Natural killer cell (primary cell): ENCODE measurements around the gene CACNA2D4. TPM values are rescaled to one million over a fixed set of nuclear protein-coding genes. Genes with fewer than 3 reads are reported as not detected.
A peak's percentile ranks its signal among the peaks of the same experiment; 100 is the strongest.

ENCODE experiments used
- ATAC-seq, 3 donors: fragments of 150-1000 bp in 2 of 3; fragments of 200-7000 bp in 1 of 3; cut with Tn5 transposase; 1 replicate in 1 of 3; 2 replicates in 2 of 3; pipeline ENCODE4 v1.10.0; 2021; ENCODE audit warnings: mild to moderate bottlenecking in 2 of 3, moderate library complexity in 2 of 3
- DNase-seq, 2 donors: peaks; one replicate each; pipeline versions ENCODE4 v3.0.0 to v3.0.0-alpha.2; 2013 to 2021; ENCODE audit warnings: mixed read lengths in 1 of 2
- H3K27ac ChIP-seq: one replicate; pipeline ENCODE4 v1.5.1; 2013; ENCODE audit warnings: mild to moderate bottlenecking, low read length
- H3K27me3 ChIP-seq: one replicate; pipeline ENCODE4 v1.6.1; 2013; ENCODE audit warnings: low read length; ENCODE audit not compliant: control insufficient read depth, insufficient read depth
- H3K36me3 ChIP-seq: one replicate; pipeline ENCODE4 v1.6.1; 2013; ENCODE audit warnings: low read length; ENCODE audit not compliant: control insufficient read depth, insufficient read depth
- H3K4me1 ChIP-seq: one replicate; pipeline ENCODE4 v1.6.1; 2013; ENCODE audit warnings: low read length; ENCODE audit not compliant: control insufficient read depth, insufficient read depth
- H3K4me3 ChIP-seq: one replicate; pipeline ENCODE4 v1.5.1; 2013; ENCODE audit warnings: low read length
- H3K9me3 ChIP-seq: one replicate; pipeline ENCODE4 v1.6.1; 2013; ENCODE audit warnings: low read length; ENCODE audit not compliant: control insufficient read depth, insufficient read depth
- H3K27ac Mint-ChIP-seq, 2 donors: one replicate each; pipeline ENCODE4 v1.8.0; 2022; ENCODE audit warnings: mild to moderate bottlenecking in 2 of 2, mixed read lengths in 2 of 2, moderate library complexity in 1 of 2
- H3K27me3 Mint-ChIP-seq, 2 donors: one replicate each; pipeline ENCODE4 v1.8.0; 2022; ENCODE audit warnings: low read depth in 2 of 2, mixed read lengths in 2 of 2
- H3K36me3 Mint-ChIP-seq: one replicate; pipeline ENCODE4 v1.8.0; 2022; ENCODE audit warnings: mixed read lengths
- H3K4me1 Mint-ChIP-seq, 2 donors: one replicate each; pipeline ENCODE4 v1.8.0; 2022; ENCODE audit warnings: mixed read lengths in 2 of 2
- H3K4me3 Mint-ChIP-seq: one replicate; pipeline ENCODE4 v1.8.0; 2022; ENCODE audit warnings: mild to moderate bottlenecking, moderate library complexity, mixed read lengths
- H3K9me3 Mint-ChIP-seq, 2 donors: one replicate each; pipeline ENCODE4 v1.8.0; 2022; ENCODE audit warnings: mixed read lengths in 2 of 2
- WGBS: methylation state at CpG from one replicate; pipeline ENCODE4 v1.1.7; 2013; ENCODE audit warnings: missing lambda C conversion rate; ENCODE audit not compliant: insufficient coverage; 5-methylcytosine and 5-hydroxymethylcytosine counted together
- intact Hi-C: fragments of 100-400 bp; cut with micrococcal nuclease; formaldehyde crosslinking; loops from one replicate; pipeline ENCODE4 v1.14.2; 2022
- total RNA-seq, 4 donors: library from RNA; stranded (reverse); fragments of 120-200 nt in 1 of 4; gene quantifications; one replicate each; pipeline versions ENCODE4 v1.2.3 to v1.2.4, GENCODE V29; 2013 to 2022
- TF ChIP-seq, protein P1 (sequence below): fragments of 200-600 bp; IDR thresholded peaks from one replicate; pipeline ENCODE4 v1.8.0; 2022; ENCODE audit warnings: antibody characterized with exemption

CACNA2D4 gene
- total RNA-seq, 3 donors from 2014 or later (not counting 1 experiment from before 2014, with no cell fraction given) = 26.5 to 49.6 (median 34.9) TPM

DNA sequence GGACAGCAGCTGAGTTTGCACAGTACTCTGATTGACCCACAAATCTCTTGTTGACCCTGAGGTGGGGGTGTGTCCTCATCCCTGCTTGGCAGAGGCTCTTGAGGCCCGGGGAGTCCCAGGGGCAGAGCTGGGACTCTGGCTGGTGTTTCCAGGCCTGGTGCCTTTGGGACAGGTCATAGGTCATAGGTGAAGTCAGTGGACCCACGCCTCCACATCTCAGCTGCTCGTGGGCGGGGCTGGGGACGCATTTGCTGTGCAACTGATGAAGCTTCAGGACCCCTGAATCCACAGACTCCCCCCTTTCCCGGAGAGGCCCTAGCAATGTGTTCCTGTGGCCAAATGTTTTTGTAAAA lies 408 bp upstream of the CACNA2D4 start:
- 91% methylated on average over 5 of the region's 6 CpGs for WGBS
- ATAC-seq (no peak), DNase-seq (no peak)
- Mint-ChIP-seq H3K36me3 (no peaks in the 10 kb centered on the region), H3K27me3 (peaks cover 10 to 13% of the 10 kb centered on the region in 2 donors), H3K4me3 (no peak overlapping the region), H3K9me3 (no peaks in the 10 kb centered on the region), H3K27ac (no peak overlapping the region), H3K4me1 (peaks cover 17 to 31% of the 10 kb centered on the region in 2 donors)
- TF ChIP-seq, protein P1, sequence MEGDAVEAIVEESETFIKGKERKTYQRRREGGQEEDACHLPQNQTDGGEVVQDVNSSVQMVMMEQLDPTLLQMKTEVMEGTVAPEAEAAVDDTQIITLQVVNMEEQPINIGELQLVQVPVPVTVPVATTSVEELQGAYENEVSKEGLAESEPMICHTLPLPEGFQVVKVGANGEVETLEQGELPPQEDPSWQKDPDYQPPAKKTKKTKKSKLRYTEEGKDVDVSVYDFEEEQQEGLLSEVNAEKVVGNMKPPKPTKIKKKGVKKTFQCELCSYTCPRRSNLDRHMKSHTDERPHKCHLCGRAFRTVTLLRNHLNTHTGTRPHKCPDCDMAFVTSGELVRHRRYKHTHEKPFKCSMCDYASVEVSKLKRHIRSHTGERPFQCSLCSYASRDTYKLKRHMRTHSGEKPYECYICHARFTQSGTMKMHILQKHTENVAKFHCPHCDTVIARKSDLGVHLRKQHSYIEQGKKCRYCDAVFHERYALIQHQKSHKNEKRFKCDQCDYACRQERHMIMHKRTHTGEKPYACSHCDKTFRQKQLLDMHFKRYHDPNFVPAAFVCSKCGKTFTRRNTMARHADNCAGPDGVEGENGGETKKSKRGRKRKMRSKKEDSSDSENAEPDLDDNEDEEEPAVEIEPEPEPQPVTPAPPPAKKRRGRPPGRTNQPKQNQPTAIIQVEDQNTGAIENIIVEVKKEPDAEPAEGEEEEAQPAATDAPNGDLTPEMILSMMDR = no peak
- Histone ChIP-seq H3K27me3 (no peaks in the 10 kb centered on the region), H3K27ac (no peak overlapping the region), H3K9me3 (no peaks in the 10 kb centered on the region), H3K4me1 (peaks cover 30% of the 10 kb centered on the region), H3K36me3 (no peaks in the 10 kb centered on the region), H3K4me3 (no peak overlapping the region)
- intact Hi-C loops = no loop called here

DNA sequence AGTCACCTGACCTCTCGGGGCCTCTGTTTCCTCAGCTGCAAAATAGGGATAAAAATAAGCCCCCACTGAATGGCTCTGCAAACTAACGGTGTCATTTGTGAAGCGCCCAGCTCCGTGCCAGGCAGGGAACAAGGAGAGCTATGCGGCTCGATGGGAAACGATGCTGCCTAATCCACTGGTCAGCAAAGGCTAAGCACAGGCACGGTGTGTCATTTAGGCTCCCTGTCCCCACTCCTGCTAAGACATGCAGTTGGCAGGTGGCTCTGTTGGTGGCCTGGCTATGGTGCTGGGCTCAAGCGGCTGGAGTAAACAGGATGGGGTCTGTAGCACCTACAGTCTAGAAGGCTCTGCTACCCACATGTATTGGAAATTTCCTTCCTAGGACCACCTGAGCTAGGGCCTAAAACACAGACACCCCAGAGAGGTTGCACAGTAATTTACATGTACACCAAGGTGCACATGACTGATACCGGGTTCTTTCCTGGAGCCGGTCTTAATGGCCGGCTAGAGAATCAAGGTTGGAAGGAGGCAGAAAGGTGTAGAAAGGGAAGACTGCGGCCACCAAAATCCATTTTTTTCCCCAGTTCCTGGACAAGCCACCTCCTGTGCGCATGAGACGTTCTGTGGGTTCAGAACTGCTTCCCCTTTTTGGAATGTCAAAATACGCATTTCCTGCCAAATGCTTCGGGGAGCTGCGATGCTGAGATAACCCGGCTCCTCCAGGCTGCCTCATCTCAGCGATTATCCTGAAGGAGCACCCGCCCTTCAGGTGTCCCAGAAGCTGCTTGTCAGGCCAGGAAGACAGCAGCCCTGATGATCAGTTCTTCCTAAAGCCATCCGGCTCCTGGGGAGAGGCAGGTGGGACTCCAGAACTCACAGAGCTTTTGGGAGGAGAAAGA lies 1.0 kb downstream of the CACNA2D4 start:
- Histone ChIP-seq H3K4me1 (peaks cover 30% of the 10 kb centered on the region), H3K9me3 (no peaks in the 10 kb centered on the region), H3K27me3 (no peaks in the 10 kb centered on the region), H3K27ac (peak overlapping the region; percentile 45), H3K36me3 (no peaks in the 10 kb centered on the region), H3K4me3 (peak overlapping the region; percentile 38)
- Mint-ChIP-seq H3K4me1 (peaks cover 17 to 31% of the 10 kb centered on the region in 2 donors), H3K27me3 (peaks cover 10 to 13% of the 10 kb centered on the region in 2 donors), H3K36me3 (no peaks in the 10 kb centered on the region), H3K9me3 (no peaks in the 10 kb centered on the region), H3K4me3 (no peak overlapping the region), H3K27ac (peak overlapping the region in 1 of 2 donors; percentile 35)
- DNase-seq (no peak), ATAC-seq (no peak)
- TF ChIP-seq, protein P1 = no peak
- intact Hi-C loops = no loop called here
- WGBS = 63% methylated on average over 22 of the region's 22 CpGs

DNA sequence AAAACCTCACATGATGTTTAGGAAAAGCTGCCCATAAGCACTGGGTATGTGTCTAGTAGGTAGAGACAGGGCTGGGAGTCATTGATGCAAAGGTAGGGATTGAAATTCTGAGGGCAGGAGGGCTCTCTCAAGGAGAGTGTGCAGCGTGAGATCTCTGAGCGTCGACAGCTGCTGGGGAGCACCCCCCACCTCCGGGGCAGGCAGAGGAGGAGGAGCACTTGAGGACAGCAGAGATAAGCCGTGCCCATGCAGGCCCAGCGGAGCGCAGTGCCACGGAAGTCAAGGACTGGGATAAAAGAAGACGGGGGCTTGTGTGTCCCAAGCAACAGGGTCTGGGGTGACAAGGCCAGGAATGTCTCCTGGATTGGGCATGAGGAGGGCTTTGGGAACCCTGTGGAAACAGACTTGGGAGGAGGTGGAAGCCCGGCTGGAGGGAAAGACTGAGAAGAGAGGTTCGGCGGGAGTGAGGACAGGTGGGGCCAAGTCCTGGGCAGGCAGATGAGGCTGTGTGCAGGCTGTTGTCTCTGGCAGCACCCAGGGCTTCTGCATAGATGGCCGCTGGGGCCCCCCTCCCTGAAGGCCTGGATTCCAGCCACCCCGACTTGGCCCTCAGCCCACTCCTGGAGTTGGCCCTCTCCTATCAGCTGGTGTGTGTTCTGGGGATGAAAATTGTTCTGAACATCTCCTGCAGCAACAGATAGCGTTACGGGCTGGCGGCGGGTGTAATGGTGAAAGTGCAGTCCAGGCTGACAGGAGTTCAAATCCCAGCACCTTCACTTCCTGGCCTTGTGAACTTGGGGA lies 1.9 kb downstream of the CACNA2D4 start:
- WGBS = 96% methylated on average over 18 of the region's 18 CpGs
- Histone ChIP-seq H3K27ac (no peak overlapping the region), H3K9me3 (no peaks in the 10 kb centered on the region), H3K36me3 (no peaks in the 10 kb centered on the region), H3K27me3 (no peaks in the 10 kb centered on the region), H3K4me1 (peaks cover 30% of the 10 kb centered on the region), H3K4me3 (no peak overlapping the region)
- H3K36me3 Mint-ChIP-seq = no peaks in the 10 kb centered on the region
- ATAC-seq (no peak), DNase-seq (no peak)
- H3K9me3 Mint-ChIP-seq = no peaks in the 10 kb centered on the region
- H3K4me3 Mint-ChIP-seq = no peak overlapping the region
- TF ChIP-seq, protein P1 = no peak
- intact Hi-C loops = no loop called here
- H3K27ac Mint-ChIP-seq = peak overlapping the region in 1 of 2 donors; percentile 58
- peaks cover 17 to 31% of the 10 kb centered on the region in 2 donors for H3K4me1 Mint-ChIP-seq
- H3K27me3 Mint-ChIP-seq = peaks cover 10 to 13% of the 10 kb centered on the region in 2 donors
